HFFc6 (cell line): Measurements from ENCODE around the gene TRMT2B. TPM values are rescaled to one million over a fixed set of nuclear protein-coding genes. Genes with fewer than 3 reads are reported as not detected.
"Not testable (repeated sequence)": the region's sequence is repeated elsewhere in the genome, so short reads cannot be mapped to it uniquely, and the experiment has no call there.

Experiments
- DNase-seq: peaks from one replicate; pipeline ENCODE4 v3.0.0-alpha.2; 2018
- H3K27ac Mint-ChIP-seq: 2 replicates; pipeline ENCODE4 v1.8.0; 2020; ENCODE audit warnings: mild to moderate bottlenecking, mixed read lengths
- H3K27me3 Mint-ChIP-seq: 2 replicates; pipeline ENCODE4 v1.8.0; 2021; ENCODE audit warnings: mild to moderate bottlenecking, moderate library complexity, mixed read lengths; ENCODE audit not compliant: insufficient read depth
- H3K36me3 Mint-ChIP-seq: 2 replicates; pipeline ENCODE4 v1.8.0; 2021; ENCODE audit warnings: low read depth, mixed read lengths
- H3K4me1 Mint-ChIP-seq: 2 replicates; pipeline ENCODE4 v1.8.0; 2020; ENCODE audit warnings: low read depth, mixed read lengths
- H3K4me3 Mint-ChIP-seq: 2 replicates; pipeline ENCODE4 v1.8.0; 2020; ENCODE audit warnings: mild to moderate bottlenecking, moderate library complexity, mixed read lengths
- H3K9me3 Mint-ChIP-seq: 2 replicates; pipeline ENCODE4 v1.8.0; 2020; ENCODE audit warnings: mild to moderate bottlenecking, mixed read lengths
- total RNA-seq, 6 experiments: library from RNA; stranded (reverse); fragmentation: NEBNext Ultra II Directional; extraction: Animal tissue kit (Norgen Biotek cat#: 25700); gene quantifications; 2 replicates in 1 of 6; 3 replicates in 5 of 6; pipeline ENCODE4 v1.2.3, GENCODE V29; 2021
- TF ChIP-seq, protein P1 (sequence below): fragments of 200-600 bp; sonication (generic); IDR thresholded peaks from 2 replicates; pipeline ENCODE4 v1.5.0; 2021; ENCODE audit warnings: antibody characterized with exemption, mild to moderate bottlenecking

The TRMT2B gene
- total RNA-seq, 6 experiments from 2014 or later, result 14.5 to 16.2 (median 15.7) TPM

DNA sequence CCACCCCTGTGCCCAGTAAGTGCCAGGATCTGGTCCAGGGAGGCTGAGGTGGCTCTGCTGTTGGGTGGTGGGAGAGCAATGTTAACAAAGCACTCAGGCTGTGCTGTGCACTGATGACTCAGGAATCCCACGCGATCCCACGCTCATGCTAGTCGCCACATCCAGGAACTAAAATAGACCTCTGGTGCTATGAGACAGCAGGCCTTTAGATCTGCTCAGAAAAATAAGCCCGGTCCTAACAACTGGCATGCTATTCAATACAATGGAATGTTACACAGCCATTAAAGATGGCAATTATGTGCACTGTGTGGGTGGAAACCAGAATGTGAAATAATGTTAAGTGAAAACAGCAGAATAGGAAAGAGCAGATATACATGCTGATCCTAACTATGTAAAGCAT is 56.4 kb downstream of the TRMT2B start:
- peak; percentile 88 for DNase-seq
- H3K4me3 Mint-ChIP-seq, result peak overlapping the region; percentile 66
- TF ChIP-seq, protein P1, sequence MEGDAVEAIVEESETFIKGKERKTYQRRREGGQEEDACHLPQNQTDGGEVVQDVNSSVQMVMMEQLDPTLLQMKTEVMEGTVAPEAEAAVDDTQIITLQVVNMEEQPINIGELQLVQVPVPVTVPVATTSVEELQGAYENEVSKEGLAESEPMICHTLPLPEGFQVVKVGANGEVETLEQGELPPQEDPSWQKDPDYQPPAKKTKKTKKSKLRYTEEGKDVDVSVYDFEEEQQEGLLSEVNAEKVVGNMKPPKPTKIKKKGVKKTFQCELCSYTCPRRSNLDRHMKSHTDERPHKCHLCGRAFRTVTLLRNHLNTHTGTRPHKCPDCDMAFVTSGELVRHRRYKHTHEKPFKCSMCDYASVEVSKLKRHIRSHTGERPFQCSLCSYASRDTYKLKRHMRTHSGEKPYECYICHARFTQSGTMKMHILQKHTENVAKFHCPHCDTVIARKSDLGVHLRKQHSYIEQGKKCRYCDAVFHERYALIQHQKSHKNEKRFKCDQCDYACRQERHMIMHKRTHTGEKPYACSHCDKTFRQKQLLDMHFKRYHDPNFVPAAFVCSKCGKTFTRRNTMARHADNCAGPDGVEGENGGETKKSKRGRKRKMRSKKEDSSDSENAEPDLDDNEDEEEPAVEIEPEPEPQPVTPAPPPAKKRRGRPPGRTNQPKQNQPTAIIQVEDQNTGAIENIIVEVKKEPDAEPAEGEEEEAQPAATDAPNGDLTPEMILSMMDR, result no peak
- no peaks in the 10 kb centered on the region for H3K27me3 Mint-ChIP-seq
- H3K9me3 Mint-ChIP-seq, result peaks cover 15% of the 10 kb centered on the region
- peak overlapping the region; percentile 94 for H3K27ac Mint-ChIP-seq
- peaks cover 28% of the 10 kb centered on the region for H3K4me1 Mint-ChIP-seq
- peaks cover 16% of the 10 kb centered on the region for H3K36me3 Mint-ChIP-seq

DNA sequence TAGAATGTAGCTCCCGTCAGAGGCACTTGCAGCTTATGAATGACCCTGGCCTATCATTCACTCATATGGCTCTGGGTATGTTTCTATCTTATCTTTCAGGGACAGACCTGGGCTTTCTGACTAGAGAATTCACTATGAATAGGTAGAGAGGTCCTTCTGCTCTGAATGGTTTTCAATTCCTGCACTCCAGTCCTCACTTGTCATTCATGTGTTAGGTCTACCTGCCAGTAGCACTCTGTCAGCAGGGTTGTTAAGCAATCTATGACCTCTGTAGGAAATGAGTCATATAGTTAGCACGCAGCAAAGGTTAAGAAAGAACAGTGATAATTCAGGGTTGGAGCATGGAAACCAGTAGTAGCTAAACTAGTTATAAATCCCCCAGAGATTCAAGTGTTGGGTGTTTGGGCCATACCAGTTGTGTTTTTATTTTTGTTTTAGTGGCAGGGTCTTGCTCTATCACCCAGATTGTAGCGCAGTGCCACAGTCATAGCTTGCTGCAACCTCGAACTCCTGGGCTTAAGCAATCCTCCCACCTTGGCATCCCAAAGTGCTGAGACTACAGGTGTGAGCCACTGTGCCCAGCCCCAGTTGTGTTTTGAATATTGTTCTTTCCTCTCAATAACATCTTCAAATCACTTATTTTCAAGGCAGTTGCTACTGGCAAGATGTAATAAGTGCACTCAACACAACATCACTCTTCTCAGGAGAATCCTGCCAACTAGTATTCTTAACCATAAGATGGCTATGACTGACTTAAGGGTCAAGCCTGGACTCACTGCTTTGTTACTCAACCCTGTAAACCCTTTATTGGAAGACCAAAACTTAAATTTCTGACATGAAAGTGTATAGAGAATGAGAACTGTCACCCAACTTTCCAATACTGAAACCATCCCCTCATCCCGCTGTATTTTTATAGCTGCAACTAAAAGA is 57.3 kb downstream of the TRMT2B start:
- TF ChIP-seq, protein P1, result no peak
- H3K36me3 Mint-ChIP-seq, result peaks cover 16% of the 10 kb centered on the region
- DNase-seq, result peak; percentile 23
- peaks cover 15% of the 10 kb centered on the region for H3K9me3 Mint-ChIP-seq
- peak overlapping the region; percentile 66 for H3K4me3 Mint-ChIP-seq
- H3K27ac Mint-ChIP-seq, result peak overlapping the region; percentile 94
- H3K27me3 Mint-ChIP-seq, result no peaks in the 10 kb centered on the region
- H3K4me1 Mint-ChIP-seq, result peaks cover 28% of the 10 kb centered on the region

GRCh38 chrX:100990139-100990538 is 61.8 kb downstream of the TRMT2B start:
- 0 out of 2 replicates have a peak, but pooled peaks cover 1% of the 10 kb centered on the region for H3K9me3 Mint-ChIP-seq
- H3K27me3 Mint-ChIP-seq, result peaks cover 2% of the 10 kb centered on the region; the same call in 1 of the 2 replicates
- H3K36me3 Mint-ChIP-seq, result peaks cover 3% of the 10 kb centered on the region; the same call in 1 of the 2 replicates
- peaks cover 14% of the 10 kb centered on the region for H3K4me1 Mint-ChIP-seq
- TF ChIP-seq, protein P1, result no peak
- no peak for DNase-seq
- H3K27ac Mint-ChIP-seq, result no peak overlapping the region
- no peak overlapping the region for H3K4me3 Mint-ChIP-seq

GRCh38 chrX:100984818-100985217 is 67.1 kb downstream of the TRMT2B start:
- TF ChIP-seq, protein P1, result no peak
- Mint-ChIP-seq H3K9me3 (no peaks in the 10 kb centered on the region), H3K27me3 (peaks cover 2% of the 10 kb centered on the region; the same call in 1 of the 2 replicates), H3K4me3 (no peak overlapping the region), H3K27ac (no peak overlapping the region), H3K4me1 (peaks cover 17% of the 10 kb centered on the region), H3K36me3 (no peaks in the 10 kb centered on the region)
- DNase-seq, result no peak

DNA sequence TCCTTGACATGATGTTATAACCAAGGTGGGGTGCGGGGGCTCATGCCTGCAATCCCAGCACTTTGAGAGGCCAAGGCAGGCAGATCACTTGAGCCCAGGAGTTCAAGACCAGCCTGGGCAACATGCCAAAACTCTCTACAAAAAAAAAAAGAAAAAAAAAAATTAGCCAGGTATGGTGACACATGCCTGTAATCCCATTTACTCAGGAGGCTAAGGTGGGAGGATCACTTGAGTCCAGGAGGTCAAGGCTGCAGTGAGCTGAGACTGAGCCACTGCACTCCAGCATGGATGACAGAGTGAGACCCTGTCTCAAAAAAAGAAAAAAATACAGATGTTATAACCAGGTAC is 70.4 kb downstream of the TRMT2B start:
- DNase-seq, H3K4me3 Mint-ChIP-seq, H3K27me3 Mint-ChIP-seq, H3K9me3 Mint-ChIP-seq, H3K36me3 Mint-ChIP-seq: not testable (repeated sequence)
- peak overlapping the region; percentile 83 for H3K27ac Mint-ChIP-seq
- H3K4me1 Mint-ChIP-seq, result peaks cover 29% of the 10 kb centered on the region
